ENCODE data around the gene ZNF277.

The ZNF277 gene

DNA sequence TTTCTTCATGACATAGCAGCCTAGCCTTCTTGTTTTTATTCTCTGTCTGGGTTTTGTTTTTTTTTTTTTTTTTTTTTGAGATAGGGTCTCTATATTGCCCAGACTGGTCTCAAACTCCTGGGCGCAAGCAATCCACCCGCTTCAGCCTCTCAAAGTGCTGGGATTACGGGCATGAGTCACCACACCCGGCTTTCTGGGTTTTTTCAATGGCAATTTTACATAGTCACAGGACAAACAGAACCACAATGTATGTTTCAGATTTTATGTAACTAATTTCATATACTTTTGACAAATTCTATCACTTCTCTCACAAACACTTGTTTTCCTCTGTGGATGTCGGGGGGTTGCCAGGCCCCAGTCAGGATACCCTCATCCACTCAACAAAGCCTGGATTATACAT lies 16.8 kb upstream of the ZNF277 start:
- ChIA-PET CTCF (no interaction called here), POLR2A (no interaction called here)
- TF ChIP-seq, protein P1, sequence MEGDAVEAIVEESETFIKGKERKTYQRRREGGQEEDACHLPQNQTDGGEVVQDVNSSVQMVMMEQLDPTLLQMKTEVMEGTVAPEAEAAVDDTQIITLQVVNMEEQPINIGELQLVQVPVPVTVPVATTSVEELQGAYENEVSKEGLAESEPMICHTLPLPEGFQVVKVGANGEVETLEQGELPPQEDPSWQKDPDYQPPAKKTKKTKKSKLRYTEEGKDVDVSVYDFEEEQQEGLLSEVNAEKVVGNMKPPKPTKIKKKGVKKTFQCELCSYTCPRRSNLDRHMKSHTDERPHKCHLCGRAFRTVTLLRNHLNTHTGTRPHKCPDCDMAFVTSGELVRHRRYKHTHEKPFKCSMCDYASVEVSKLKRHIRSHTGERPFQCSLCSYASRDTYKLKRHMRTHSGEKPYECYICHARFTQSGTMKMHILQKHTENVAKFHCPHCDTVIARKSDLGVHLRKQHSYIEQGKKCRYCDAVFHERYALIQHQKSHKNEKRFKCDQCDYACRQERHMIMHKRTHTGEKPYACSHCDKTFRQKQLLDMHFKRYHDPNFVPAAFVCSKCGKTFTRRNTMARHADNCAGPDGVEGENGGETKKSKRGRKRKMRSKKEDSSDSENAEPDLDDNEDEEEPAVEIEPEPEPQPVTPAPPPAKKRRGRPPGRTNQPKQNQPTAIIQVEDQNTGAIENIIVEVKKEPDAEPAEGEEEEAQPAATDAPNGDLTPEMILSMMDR (IDR thresholded peaks at IDR 0.05; ENCODE audit: insufficient read depth, low read length, missing control alignments), result no peak
- no peak for DNase-seq (ENCODE audit: low read depth, low spot score)
- no peak overlapping the region for H3K4me3 ChIP-seq (ENCODE audit: low read depth, low read length)

DNA sequence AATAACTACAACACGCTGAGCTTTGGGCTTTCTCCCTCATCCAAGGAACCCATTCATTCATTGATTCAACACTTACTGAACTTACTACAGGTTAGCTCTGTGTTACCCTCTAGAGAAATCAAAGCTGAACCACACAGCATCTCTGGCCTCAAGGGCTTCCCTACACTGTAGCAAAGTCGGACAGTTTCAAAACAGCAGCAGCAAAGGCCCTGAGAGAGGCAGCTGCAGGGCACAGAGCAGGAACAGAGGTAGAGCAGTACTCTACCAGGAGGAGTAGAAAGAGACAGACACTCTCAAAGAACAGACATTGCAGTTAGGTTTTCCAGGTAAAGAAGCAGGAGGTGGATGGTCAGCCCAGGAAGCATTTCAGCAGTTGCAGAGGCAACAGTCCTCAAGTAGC lies 16.4 kb upstream of the ZNF277 start:
- no peak for DNase-seq (ENCODE audit: low read depth, low spot score)
- ChIA-PET POLR2A (no interaction called here), CTCF (no interaction called here)
- TF ChIP-seq, protein P1 (IDR thresholded peaks at IDR 0.05; ENCODE audit: insufficient read depth, low read length, missing control alignments), result no peak
- H3K4me3 ChIP-seq (ENCODE audit: low read depth, low read length), result no peak overlapping the region

DNA sequence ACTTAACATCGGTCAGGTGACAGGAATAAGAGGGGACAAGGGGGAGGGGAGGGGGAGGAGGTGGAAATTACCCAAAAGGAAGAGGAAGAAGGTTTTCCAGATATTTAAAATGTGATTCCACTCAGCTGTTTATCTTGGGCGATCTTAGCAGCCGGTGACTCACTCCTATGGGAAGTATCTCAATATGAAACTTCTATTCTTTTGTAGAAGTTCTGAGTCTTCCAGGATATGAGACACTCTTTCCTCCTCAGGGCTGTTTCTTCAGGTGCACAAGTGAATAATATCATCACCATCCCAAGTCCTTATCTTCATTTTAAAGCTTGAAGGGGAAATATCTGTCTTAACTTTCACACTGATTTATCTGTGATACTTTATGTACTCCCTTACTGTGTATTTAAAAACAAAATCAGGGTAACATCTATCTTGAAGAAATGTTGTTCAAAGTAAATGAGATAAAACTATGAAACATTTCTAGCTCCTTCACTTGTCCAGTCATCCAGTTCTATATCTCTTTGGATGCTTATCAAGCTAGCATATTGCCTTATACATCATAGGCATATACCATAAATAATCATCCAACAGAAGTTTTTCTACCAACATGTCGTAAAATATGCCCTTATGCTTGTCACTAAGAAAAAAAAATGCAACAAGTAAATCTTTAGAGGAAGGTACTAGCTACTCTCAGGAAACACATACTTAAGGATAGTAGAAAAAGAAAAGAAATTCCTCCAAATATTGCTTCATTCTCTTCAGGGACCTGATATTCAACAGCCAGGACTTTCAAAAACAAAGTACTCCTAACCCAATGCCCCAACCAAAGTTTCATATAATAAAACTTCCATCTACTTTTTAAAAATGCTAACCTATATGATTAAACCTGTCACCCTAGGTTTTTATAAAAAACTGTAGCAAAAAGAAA lies 14.0 kb upstream of the ZNF277 start:
- DNase-seq (ENCODE audit: low read depth, low spot score), result no peak
- TF ChIP-seq, protein P1 (IDR thresholded peaks at IDR 0.05; ENCODE audit: insufficient read depth, low read length, missing control alignments), result no peak
- CTCF ChIA-PET, result interaction anchor here (1.1 kb wide), 1 partner anchor 11 kb away, joined by 3 read pairs; no protein-coding TSS in a partner anchor
- no peak overlapping the region for H3K4me3 ChIP-seq (ENCODE audit: low read depth, low read length)
- POLR2A ChIA-PET, result no interaction called here

DNA sequence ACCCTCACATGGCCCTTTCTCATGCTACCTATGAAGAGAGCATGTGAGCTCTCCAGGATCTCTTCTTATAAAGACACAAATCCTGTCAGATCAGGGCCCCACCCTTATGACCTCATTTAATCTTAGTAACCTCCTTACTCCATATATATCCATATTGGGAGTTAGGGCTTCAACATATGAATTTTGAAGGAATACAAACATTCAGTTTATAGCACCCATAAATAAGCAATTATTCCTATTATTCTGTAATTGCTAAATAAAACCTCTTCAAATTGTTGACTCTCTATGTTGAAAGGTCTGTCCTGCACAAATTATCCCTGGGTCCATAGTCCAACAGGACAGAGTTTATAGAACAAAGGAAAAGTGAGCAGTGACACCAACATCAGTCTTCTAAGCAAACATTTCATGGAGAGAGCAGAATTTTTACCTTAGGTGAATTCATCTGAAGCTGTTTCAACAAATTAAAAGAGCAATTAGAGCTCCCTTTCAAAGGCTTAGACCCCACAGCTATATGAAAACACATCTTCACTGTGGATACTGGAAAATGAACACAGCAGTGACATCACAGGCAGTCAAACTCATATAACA lies 12.5 kb upstream of the ZNF277 start:
- no peak for DNase-seq (ENCODE audit: low read depth, low spot score)
- TF ChIP-seq, protein P1 (IDR thresholded peaks at IDR 0.05; ENCODE audit: insufficient read depth, low read length, missing control alignments), result no peak
- ChIA-PET POLR2A (no interaction called here), CTCF (no interaction called here)
- no peak overlapping the region for H3K4me3 ChIP-seq (ENCODE audit: low read depth, low read length)

DNA sequence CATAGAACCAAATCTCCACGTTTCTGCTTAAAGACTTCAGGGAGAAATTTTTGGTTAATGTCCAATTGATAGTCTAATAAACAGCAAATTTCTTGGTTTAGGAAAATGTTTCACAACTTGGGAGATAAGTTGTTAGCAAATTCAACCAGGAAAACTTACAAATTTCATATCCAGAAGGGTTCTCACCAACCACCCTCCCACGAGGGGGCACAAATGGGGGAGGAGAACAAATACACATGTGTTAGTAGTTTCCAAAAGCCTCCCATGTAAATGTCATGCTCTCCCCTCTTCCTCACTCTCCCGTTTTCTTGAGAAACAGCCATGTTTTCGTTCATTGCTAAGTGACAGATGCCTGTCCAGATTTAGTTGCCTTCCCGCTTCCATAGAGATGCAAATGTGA lies 10.8 kb upstream of the ZNF277 start:
- TF ChIP-seq, protein P1 (IDR thresholded peaks at IDR 0.05; ENCODE audit: insufficient read depth, low read length, missing control alignments), result no peak
- no peak overlapping the region for H3K4me3 ChIP-seq (ENCODE audit: low read depth, low read length)
- ChIA-PET CTCF (no interaction called here), POLR2A (interaction anchor here (1.3 kb wide), 1 partner anchor 255 kb away, joined by 3 read pairs; a partner anchor contains a TSS)
- DNase-seq (ENCODE audit: low read depth, low spot score), result no peak

DNA sequence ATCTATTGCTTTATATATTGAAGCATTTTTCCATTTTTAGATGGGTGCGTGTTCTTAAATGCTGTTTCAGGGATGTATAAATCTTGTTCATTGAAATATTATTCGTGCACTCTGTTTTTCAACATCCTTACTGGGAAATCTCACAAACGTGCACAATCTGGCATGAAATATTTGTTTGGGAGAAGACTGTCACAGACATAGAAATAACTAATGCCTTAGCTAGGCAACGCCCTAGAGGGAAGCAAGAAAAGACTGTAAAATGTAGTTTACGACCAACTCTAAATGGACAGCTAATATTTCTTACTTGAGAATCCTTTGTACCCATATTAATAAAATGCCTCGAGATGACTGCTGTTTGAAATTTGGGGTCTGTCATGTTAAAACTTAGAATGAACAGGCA lies 9.2 kb upstream of the ZNF277 start:
- POLR2A ChIA-PET, result no interaction called here
- CTCF ChIA-PET, result no interaction called here
- DNase-seq (ENCODE audit: low read depth, low spot score), result no peak
- H3K4me3 ChIP-seq (ENCODE audit: low read depth, low read length), result no peak overlapping the region
- TF ChIP-seq, protein P1 (IDR thresholded peaks at IDR 0.05; ENCODE audit: insufficient read depth, low read length, missing control alignments), result no peak
